ENCODE results near the gene TSHZ2.

DNA sequence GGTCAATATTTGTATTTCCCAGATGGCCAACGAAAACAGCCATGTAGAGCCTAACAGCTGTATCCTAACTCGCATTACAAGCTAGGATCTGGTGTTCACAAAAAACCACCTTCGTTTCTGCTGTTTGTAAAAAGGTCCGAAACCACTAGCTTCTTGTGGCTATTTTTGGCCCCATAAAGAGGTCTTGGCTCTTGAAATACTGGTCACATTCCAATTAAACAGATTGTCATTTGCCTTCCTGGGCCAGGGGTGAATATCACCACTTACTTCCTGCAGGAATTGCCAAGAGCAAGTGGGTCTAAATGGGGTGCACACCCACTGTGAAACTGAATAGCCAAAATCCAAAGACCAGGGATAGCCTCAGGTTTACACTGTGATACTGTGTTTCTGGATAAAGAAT lies 48.2 kb downstream of the TSHZ2 start:
- TF ChIP-seq, protein P1, sequence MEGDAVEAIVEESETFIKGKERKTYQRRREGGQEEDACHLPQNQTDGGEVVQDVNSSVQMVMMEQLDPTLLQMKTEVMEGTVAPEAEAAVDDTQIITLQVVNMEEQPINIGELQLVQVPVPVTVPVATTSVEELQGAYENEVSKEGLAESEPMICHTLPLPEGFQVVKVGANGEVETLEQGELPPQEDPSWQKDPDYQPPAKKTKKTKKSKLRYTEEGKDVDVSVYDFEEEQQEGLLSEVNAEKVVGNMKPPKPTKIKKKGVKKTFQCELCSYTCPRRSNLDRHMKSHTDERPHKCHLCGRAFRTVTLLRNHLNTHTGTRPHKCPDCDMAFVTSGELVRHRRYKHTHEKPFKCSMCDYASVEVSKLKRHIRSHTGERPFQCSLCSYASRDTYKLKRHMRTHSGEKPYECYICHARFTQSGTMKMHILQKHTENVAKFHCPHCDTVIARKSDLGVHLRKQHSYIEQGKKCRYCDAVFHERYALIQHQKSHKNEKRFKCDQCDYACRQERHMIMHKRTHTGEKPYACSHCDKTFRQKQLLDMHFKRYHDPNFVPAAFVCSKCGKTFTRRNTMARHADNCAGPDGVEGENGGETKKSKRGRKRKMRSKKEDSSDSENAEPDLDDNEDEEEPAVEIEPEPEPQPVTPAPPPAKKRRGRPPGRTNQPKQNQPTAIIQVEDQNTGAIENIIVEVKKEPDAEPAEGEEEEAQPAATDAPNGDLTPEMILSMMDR (IDR thresholded peaks at IDR 0.05): no peak
- TF ChIP-seq POLR2A (IDR thresholded peaks at IDR 0.05) (no peak), POLR2AphosphoS5 (IDR thresholded peaks at IDR 0.05) (peak in 1 of 3 donors; percentile 15)

All from breast epithelium (tissue), 3 donors.